Upper lobe of right lung (tissue), 1 donor: ENCODE measurements around the gene PTPRN2. TPM values are rescaled to one million over a fixed set of nuclear protein-coding genes. Genes with fewer than 3 reads are reported as not detected.

ENCODE experiments used
- ATAC-seq: fragments of 200-7000 bp; cut with Tn5 transposase; one replicate; pipeline ENCODE4 v1.9.1; 2020; ENCODE audit warnings: mild to moderate bottlenecking, moderate library complexity
- DNase-seq: peaks from one replicate; pipeline ENCODE4 v3.0.0-alpha.2; 2020
- H3K27ac ChIP-seq: fragments of 200-600 bp; one replicate; pipeline ENCODE4 v1.8.0; 2022
- H3K27me3 ChIP-seq: fragments of 200-600 bp; one replicate; pipeline ENCODE4 v1.8.0; 2022; ENCODE audit warnings: mild to moderate bottlenecking
- H3K36me3 ChIP-seq: fragments of 200-600 bp; one replicate; pipeline ENCODE4 v1.8.0; 2022
- H3K4me1 ChIP-seq: fragments of 200-600 bp; one replicate; pipeline ENCODE4 v1.8.0; 2022
- H3K4me3 ChIP-seq: fragments of 200-600 bp; one replicate; pipeline ENCODE4 v1.8.0; 2022; ENCODE audit warnings: mild to moderate bottlenecking
- H3K9me3 ChIP-seq: fragments of 200-600 bp; one replicate; pipeline ENCODE4 v1.8.0; 2022
- intact Hi-C: fragments of 100-400 bp; cut with DNase I; formaldehyde crosslinking; loops from one replicate; pipeline ENCODE4 v1.11.0; 2022
- total RNA-seq: library from RNA; stranded (reverse); fragmentation: NEBNext Ultra II Directional; extraction: Animal tissue kit (Norgen Biotek cat#: 25700); gene quantifications from one replicate; pipeline ENCODE4 v1.2.1, GENCODE V29; 2021
- TF ChIP-seq, protein P1 (sequence below): fragments of 200-600 bp; IDR thresholded peaks from one replicate; pipeline ENCODE4 v1.8.0; 2022; ENCODE audit warnings: antibody characterized with exemption
- donor health status: DM: no; HTN: yes; CAD: no; lungs with severe emphysema.

The PTPRN2 gene
- total RNA-seq, 1 donor from 2014 or later, result 4.9 TPM

DNA sequence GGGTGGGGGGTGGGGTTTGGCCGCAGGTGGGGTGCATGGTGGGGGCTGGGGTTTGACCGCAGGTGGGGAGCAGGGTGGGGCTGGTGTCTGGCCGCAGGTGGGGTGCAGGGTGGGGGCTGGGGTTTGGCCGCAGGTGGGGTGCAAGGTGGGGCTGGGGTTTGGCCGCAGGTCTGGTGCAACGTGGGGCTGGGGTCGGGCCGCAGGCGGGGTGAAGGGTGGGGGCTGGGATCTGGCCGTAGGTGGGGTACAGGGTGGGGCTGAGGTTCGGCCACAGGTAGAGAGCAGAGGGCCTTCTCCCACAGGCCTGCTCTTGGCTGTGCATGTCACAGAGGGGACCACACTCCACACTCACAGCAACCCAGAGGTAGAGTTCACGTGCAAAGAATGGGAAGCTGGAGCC, 586.6 kb downstream of the PTPRN2 start:
- no peak overlapping the region for H3K4me3 ChIP-seq
- intact Hi-C loops, result no loop called here
- no peaks in the 10 kb centered on the region for H3K27me3 ChIP-seq
- no peaks in the 10 kb centered on the region for H3K4me1 ChIP-seq
- no peaks in the 10 kb centered on the region for H3K9me3 ChIP-seq
- ATAC-seq (no peak), DNase-seq (no peak)
- TF ChIP-seq, protein P1, sequence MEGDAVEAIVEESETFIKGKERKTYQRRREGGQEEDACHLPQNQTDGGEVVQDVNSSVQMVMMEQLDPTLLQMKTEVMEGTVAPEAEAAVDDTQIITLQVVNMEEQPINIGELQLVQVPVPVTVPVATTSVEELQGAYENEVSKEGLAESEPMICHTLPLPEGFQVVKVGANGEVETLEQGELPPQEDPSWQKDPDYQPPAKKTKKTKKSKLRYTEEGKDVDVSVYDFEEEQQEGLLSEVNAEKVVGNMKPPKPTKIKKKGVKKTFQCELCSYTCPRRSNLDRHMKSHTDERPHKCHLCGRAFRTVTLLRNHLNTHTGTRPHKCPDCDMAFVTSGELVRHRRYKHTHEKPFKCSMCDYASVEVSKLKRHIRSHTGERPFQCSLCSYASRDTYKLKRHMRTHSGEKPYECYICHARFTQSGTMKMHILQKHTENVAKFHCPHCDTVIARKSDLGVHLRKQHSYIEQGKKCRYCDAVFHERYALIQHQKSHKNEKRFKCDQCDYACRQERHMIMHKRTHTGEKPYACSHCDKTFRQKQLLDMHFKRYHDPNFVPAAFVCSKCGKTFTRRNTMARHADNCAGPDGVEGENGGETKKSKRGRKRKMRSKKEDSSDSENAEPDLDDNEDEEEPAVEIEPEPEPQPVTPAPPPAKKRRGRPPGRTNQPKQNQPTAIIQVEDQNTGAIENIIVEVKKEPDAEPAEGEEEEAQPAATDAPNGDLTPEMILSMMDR, result no peak
- no peaks in the 10 kb centered on the region for H3K36me3 ChIP-seq
- H3K27ac ChIP-seq, result no peak overlapping the region

DNA sequence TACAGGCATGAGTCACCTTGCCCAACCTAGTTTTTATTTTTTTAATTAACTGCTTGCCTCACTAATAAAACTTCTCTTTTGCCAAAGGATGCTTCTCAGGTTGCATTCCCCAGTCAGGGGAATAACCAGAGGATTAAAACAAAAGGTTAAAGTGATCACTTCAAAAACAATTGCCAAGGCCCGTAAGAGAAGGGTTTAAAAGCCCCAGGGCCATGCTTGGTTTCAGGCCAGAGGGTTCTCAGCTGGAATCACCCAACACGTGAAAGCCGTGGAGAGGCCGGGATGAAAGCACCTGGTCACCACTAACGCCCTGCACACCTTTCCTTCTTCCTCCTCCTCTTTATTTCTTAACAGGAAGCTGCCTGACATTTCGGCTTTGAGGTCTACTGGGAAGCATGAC, 587.5 kb downstream of the PTPRN2 start:
- no peak overlapping the region for H3K27ac ChIP-seq
- TF ChIP-seq, protein P1, result no peak
- no peaks in the 10 kb centered on the region for H3K27me3 ChIP-seq
- H3K4me3 ChIP-seq, result no peak overlapping the region
- DNase-seq (no peak), ATAC-seq (no peak)
- H3K36me3 ChIP-seq, result no peaks in the 10 kb centered on the region
- intact Hi-C loops, result no loop called here
- no peaks in the 10 kb centered on the region for H3K9me3 ChIP-seq
- no peaks in the 10 kb centered on the region for H3K4me1 ChIP-seq

DNA sequence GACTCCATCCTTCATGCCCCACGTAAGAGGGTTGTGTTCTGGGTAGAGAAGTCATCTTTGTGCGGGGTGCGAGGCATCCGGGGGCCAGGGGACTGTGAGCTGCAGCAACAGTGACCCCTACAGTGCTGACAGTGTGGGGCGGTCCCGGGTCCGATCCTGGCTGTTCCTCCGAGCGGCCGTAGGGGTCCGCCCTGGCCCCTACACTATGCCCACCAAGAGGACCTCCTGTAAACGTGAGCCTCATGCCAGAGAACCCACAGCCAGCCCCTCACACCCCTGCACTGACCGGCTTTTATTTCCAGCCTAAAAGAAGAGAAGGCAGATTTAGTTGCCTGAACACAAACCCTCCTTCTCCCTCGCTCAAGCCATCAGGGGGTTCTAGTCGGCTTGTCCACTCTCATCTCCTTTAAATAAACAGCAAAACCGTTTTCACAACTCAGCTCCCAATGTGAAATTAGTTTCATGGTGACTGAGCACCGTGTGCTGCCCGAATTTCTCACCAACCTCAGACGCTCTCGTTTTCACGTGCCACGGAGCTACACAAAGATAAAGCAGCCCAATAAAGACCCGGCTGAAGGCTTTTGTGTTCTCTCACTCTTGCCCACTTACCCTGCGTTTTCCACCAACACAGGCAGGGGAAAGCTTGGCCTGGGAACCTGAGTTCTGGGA, 588.6 kb downstream of the PTPRN2 start:
- no peak for DNase-seq
- intact Hi-C loops, result no loop called here
- ATAC-seq, result peak; percentile 8
- Histone ChIP-seq H3K27me3 (no peaks in the 10 kb centered on the region), H3K36me3 (no peaks in the 10 kb centered on the region), H3K27ac (no peak overlapping the region), H3K4me1 (no peaks in the 10 kb centered on the region), H3K9me3 (no peaks in the 10 kb centered on the region), H3K4me3 (no peak overlapping the region)
- TF ChIP-seq, protein P1, result no peak

DNA sequence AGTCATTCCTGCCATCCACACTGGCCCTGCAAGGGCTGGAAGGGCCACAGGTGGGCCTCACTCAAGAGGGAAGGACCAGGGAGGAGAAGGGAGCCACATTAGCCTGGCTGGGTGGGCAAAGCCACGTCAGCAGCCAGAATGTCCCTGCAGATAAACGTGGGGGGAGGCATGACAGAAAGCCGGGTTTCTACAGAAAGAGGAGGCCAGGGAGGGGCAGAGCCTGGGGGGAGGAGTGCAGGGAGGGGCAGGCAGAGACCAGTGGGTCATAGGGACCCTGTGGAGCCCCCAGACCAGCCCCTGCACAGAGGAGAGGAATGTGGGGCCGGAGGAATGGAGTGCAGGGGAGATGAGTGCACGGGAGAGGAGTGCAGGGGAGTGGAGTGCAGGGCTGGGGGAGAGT, 590.2 kb downstream of the PTPRN2 start:
- Histone ChIP-seq H3K27me3 (no peaks in the 10 kb centered on the region), H3K27ac (no peak overlapping the region), H3K36me3 (no peaks in the 10 kb centered on the region), H3K4me3 (no peak overlapping the region), H3K9me3 (no peaks in the 10 kb centered on the region), H3K4me1 (no peaks in the 10 kb centered on the region)
- no peak for ATAC-seq
- TF ChIP-seq, protein P1, result no peak
- no peak for DNase-seq
- intact Hi-C loops, result no loop called here

DNA sequence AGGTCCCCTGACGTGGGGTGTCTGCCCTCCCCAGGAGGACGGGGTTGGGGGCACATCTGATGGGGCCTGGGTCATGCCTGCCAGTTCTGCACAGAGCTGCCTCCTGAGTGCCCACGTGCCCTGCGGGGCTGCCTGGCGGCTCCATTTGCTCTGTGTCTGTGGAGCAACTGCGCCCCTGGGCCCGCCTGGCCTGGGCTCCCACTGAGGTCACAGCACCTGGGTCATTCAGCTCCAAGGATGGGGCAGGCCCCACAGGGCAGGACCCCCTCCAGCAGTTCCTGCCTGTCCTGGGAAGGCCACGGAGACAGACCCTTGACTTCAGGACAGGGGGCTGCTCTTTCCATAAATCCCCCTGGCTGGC, 590.6 kb downstream of the PTPRN2 start:
- H3K27me3 ChIP-seq, result no peaks in the 10 kb centered on the region
- ATAC-seq (no peak), DNase-seq (no peak)
- no peaks in the 10 kb centered on the region for H3K36me3 ChIP-seq
- H3K4me3 ChIP-seq, result no peak overlapping the region
- no peaks in the 10 kb centered on the region for H3K9me3 ChIP-seq
- intact Hi-C loops, result no loop called here
- H3K27ac ChIP-seq, result no peak overlapping the region
- TF ChIP-seq, protein P1, result no peak
- no peaks in the 10 kb centered on the region for H3K4me1 ChIP-seq
